Psoas muscle (tissue), 8 donors: ENCODE data around the gene ATG4B. TPM values are rescaled to one million over a fixed set of nuclear protein-coding genes. Genes with fewer than 3 reads are reported as not detected.

Experiments
- ATAC-seq, 4 donors: fragments of 200-7000 bp; cut with Tn5 transposase; one replicate each; pipeline ENCODE4 v1.9.1; 2020; ENCODE audit warnings: moderate library complexity in 3 of 4, mild to moderate bottlenecking in 2 of 4
- DNase-seq, 2 donors: peaks; one replicate each; pipeline ENCODE4 v3.0.0-alpha.2; 2020
- H3K27ac ChIP-seq: fragments of 200-600 bp; one replicate; pipeline ENCODE4 v1.8.0; 2022
- H3K27me3 ChIP-seq, 3 donors: fragments of 200-600 bp in 1 of 3; one replicate each; pipeline versions ENCODE4 v1.6.1 to v1.8.0; 2013 to 2022; ENCODE audit warnings: low read length in 2 of 3, mild to moderate bottlenecking in 2 of 3, moderate library complexity in 1 of 3; ENCODE audit not compliant: insufficient read depth in 3 of 3
- H3K36me3 ChIP-seq, 2 donors: fragments of 200-600 bp in 1 of 2; one replicate each; pipeline versions ENCODE4 v1.6.1 to v1.8.0; 2013 to 2022; ENCODE audit warnings: low read depth in 1 of 2, mild to moderate bottlenecking in 1 of 2, moderate library complexity in 1 of 2; ENCODE audit not compliant: insufficient read depth in 1 of 2
- H3K4me1 ChIP-seq: fragments of 200-600 bp; one replicate; pipeline ENCODE4 v1.8.0; 2022
- H3K4me3 ChIP-seq: fragments of 200-600 bp; one replicate; pipeline ENCODE4 v1.8.0; 2022; ENCODE audit warnings: mild to moderate bottlenecking
- H3K9me3 ChIP-seq: fragments of 200-600 bp; one replicate; pipeline ENCODE4 v1.8.0; 2022
- CTCF ChIP-seq: fragments of 200-600 bp; IDR thresholded peaks from one replicate; pipeline ENCODE4 v1.8.0; 2022; ENCODE audit warnings: antibody characterized with exemption
- whole genome bisulfite sequencing, 3 donors: extraction: QIAGEN DNeasy Blood & Tissue Kit; methylation state at CpG; one replicate each; pipeline versions ENCODE4 v1.1.6 to v1.1.7; 2013; 5-methylcytosine and 5-hydroxymethylcytosine counted together
- intact Hi-C, 2 donors: fragments of 100-400 bp; cut with DNase I; formaldehyde crosslinking; loops; one replicate each; pipeline versions ENCODE4 v1.11.0 to v1.14.2; 2022
- polyA plus RNA-seq, 3 donors: library from polyadenylated mRNA; stranded (reverse); fragments of 200-250 nt; gene quantifications; one replicate each; pipeline ENCODE4 v1.2.3, GENCODE V29; 2013
- total RNA-seq, 4 donors: library from RNA; stranded (reverse); fragmentation: NEBNext Ultra II Directional in 2 of 4; extraction: Animal tissue kit (Norgen Biotek cat#: 25700) in 2 of 4; gene quantifications; one replicate each; pipeline versions ENCODE4 v1.2.1 to v1.2.4, GENCODE V29; 2021 to 2023
- donor health status: healthy with polysubstance abuse.
- donor health status: DM: no; HTN: no; CAD: no; lungs with moderate emphysema.
- donor health status: Bipolar disorder and iron deficiency.
- donor health status: healthy.
- donor health status: DM: yes; HTN: yes; CAD: no.
- donor health status: DM: no; HTN: no; CAD: no.
- donor health status: DM: no; HTN: no; CAD: no.
- donor health status: DM: yes; HTN: yes; CAD: no.

Gene ATG4B
- total and polyA plus RNA-seq, 7 donors: 33.7 to 51.3 (median 40.0) TPM

DNA sequence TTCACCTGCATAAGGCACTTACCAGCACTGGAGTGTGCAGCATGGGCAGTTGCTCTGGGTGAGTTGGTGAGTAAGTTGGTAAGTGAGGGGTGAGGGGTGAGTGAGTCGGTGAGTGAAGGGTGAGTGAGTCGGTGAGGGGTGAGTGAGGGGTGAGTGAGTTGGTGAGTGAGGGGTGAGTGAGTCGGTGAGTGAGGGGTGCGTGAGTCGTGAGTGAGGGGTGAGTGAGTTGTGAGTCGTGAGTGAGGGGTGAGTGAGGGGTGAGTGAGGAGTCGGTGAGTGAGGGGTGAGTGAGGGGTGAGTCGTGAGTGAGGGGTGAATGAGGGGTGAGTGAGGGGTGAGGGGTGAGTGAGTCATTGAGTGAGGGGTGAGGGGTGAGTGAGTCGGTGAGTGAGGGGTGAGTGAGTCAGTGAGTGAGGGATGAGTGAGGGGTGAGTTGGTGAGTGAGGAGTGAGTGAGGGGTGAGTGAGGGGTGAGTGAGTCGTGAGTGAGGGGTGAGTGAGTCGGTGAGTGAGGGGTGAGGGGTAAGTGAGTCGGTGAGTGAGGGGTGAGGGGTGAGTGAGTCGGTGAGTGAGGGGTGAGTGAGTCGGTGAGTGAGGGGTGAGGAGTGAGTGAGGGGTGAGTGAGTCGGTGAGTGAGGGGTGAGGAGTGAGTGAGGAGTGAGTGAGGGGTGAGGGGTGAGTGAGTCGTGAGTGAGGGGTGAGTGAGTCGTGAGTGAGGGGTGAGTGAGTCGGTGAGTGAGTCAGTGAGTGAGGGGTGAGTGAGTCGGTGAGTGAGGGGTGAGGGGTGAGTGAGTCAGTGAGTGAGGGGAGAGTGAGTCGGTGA, 17.7 kb upstream of the ATG4B start:
- WGBS, 3 donors: 91 to 96% (median 93%) methylated on average over 20 of the region's 20 CpGs
- ATAC-seq (no peak), DNase-seq (no peak)
- no peak for TF ChIP-seq CTCF
- H3K27me3 ChIP-seq: no peaks in the 10 kb centered on the region
- H3K36me3 ChIP-seq: peaks cover 0 to 5% of the 10 kb centered on the region in 2 donors
- no peaks in the 10 kb centered on the region for H3K9me3 ChIP-seq
- no peak overlapping the region for H3K27ac ChIP-seq
- no peak overlapping the region for H3K4me3 ChIP-seq
- peaks cover 26% of the 10 kb centered on the region for H3K4me1 ChIP-seq
- intact Hi-C loops: no loop called here

GRCh38 chr2:241620419-241620769, 17.1 kb upstream of the ATG4B start:
- H3K4me1 ChIP-seq: peaks cover 26% of the 10 kb centered on the region
- H3K27ac ChIP-seq: no peak overlapping the region
- H3K4me3 ChIP-seq: no peak overlapping the region
- H3K27me3 ChIP-seq: no peaks in the 10 kb centered on the region
- DNase-seq: no peak
- peak in 1 of 4 donors; percentile 13 for ATAC-seq
- no peak for TF ChIP-seq CTCF
- peaks cover 0 to 5% of the 10 kb centered on the region in 2 donors for H3K36me3 ChIP-seq
- intact Hi-C loops: no loop called here
- no peaks in the 10 kb centered on the region for H3K9me3 ChIP-seq
- WGBS, 3 donors: 96 to 97% (median 97%) methylated on average over 6 of the region's 6 CpGs

DNA sequence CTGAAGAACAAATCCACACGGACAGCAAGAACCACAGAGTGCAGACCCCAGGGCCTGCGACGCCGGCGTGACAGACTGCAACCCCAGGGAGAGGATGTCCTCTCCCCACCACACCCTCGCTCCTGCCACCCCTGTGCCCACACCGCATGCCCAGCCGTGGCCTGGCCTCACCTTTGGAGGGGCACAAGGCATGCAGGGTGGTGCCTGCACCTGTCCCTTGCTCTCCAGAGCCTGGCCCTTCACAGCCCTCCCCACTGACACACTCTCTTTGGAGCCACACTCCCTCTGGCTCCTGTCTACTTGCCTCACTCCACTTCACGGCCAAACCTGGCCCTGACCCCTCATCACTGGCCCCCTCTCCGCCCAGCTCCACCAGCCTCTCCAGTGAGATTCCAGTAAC, 9.8 kb upstream of the ATG4B start:
- WGBS, 3 donors: 84 to 93% (median 85%) methylated on average over 10 of the region's 10 CpGs
- intact Hi-C loops: no loop called here
- no peak for TF ChIP-seq CTCF
- DNase-seq: no peak
- H3K4me1 ChIP-seq: peaks cover 10% of the 10 kb centered on the region
- peaks cover 0 to 28% of the 10 kb centered on the region in 2 donors for H3K36me3 ChIP-seq
- no peak overlapping the region for H3K27ac ChIP-seq
- no peaks in the 10 kb centered on the region for H3K9me3 ChIP-seq
- no peaks in the 10 kb centered on the region for H3K27me3 ChIP-seq
- ATAC-seq: peak in 1 of 4 donors; percentile 23
- no peak overlapping the region for H3K4me3 ChIP-seq

DNA sequence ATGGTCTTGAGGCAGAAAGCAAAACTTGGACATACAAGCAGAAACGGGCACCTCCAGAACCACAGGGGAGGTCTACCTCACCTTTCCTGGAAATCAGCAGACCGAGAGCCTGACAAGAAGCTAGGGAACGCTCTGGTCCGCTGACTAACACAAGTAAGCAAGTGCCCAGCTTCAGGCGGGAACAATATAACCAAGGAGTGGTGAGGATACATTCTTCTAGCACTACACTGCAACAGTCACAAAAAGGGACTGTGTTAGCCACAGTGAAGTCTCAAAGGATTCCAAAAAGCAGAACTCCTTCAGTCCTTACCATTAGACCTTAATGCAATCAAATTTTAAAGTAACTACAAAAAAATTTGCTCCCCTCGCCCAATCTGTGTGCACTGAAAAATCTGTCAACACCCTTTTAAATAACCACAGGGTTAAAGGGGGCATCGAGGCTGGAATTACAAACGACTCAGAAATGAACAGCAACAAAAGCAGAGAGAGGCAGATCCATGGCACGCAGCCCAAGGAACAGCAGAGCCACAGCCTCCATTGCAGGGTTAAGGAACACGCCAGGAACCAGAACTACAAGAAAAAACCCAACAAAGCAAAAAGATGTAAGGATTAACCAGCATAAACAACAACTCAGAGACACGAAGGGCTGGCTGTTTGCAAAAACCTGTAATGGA, 7.6 kb upstream of the ATG4B start:
- Histone ChIP-seq H3K27me3 (no peaks in the 10 kb centered on the region), H3K36me3 (peaks cover 0 to 47% of the 10 kb centered on the region in 2 donors), H3K4me3 (no peak overlapping the region), H3K27ac (no peak overlapping the region), H3K4me1 (peaks cover 12% of the 10 kb centered on the region), H3K9me3 (no peaks in the 10 kb centered on the region)
- DNase-seq (no peak), ATAC-seq (no peak)
- intact Hi-C loops: loop anchor here in 1 of 2 donors (10.0 kb wide), 1 partner anchor 265 kb away; no protein-coding TSS in a partner anchor
- TF ChIP-seq CTCF: no peak
- WGBS, 3 donors: 77 to 82% (median 79%) methylated on average over 11 of the region's 11 CpGs
